HCT116 (cell line): ENCODE results near the gene IRF9. TPM values are rescaled to one million over a fixed set of nuclear protein-coding genes. Genes with fewer than 3 reads are reported as not detected.

Experiments used
- ATAC-seq: fragments of 200-7000 bp; cut with Tn5 transposase; 2 replicates; pipeline ENCODE4 v1.9.1; 2020; ENCODE audit warnings: mild to moderate bottlenecking, moderate library complexity
- BruUV-seq: library from RNA; stranded (reverse); fragments of 400-500 nt; replicated peaks from 2 replicates; lab custom pipeline; 2021; lab: Mats Ljungman, UMichigan
- CTCF ChIA-PET: fragments of 300-600 bp; sonication (Branson Sonifier 250); formaldehyde crosslinking; loops from one replicate; lab custom pipeline; 2021; ENCODE audit warnings: antibody characterized with exemption; lab: Charles Lee
- POLR2A ChIA-PET: fragments of 300-600, 350-600 bp; sonication (Branson Sonifier 250); formaldehyde crosslinking; loops from one replicate; lab custom pipeline; 2021; ENCODE audit warnings: antibody characterized with exemption; lab: Charles Lee
- RAD21 ChIA-PET, 2 experiments: fragments of 300-600 bp; sonication (Branson Sonifier 250); formaldehyde crosslinking; loops; one replicate each; lab custom pipeline; 2023; ENCODE audit warnings: low total read pairs in 2 of 2; ENCODE audit not compliant: uncharacterized antibody in 2 of 2, unreplicated experiment in 2 of 2, low non-redundant PET in 1 of 2; lab: Charles Lee
- DNase-seq: peaks from one replicate; pipeline ENCODE4 v3.0.0-alpha.2; 2010; ENCODE audit warnings: low read depth, low spot score
- H2AFZ ChIP-seq: fragments of 200-600 bp; shearing (Covaris generic), sonication (generic); 2 replicates; pipeline ENCODE4 v1.6.1; 2017; ENCODE audit warnings: low read depth, mixed run types, mixed read lengths, antibody characterized with exemption, low read length; ENCODE audit not compliant: poor library complexity, severe bottlenecking
- H3K27ac ChIP-seq: 2 replicates; pipeline ENCODE4 v1.5.1; 2012; ENCODE audit warnings: low read depth, low read length
- H3K27me3 ChIP-seq: fragments of 200-600 bp; sonication (generic); 2 replicates; pipeline ENCODE4 v1.6.1; 2016; ENCODE audit warnings: mixed run types, low read length, mixed read lengths; ENCODE audit not compliant: insufficient read depth
- H3K36me3 ChIP-seq, 2 experiments: fragments of 200-500 bp in 1 of 2; fragments of 200-600 bp in 1 of 2; sonication (Bioruptor generic) in 1 of 2; sonication (generic) in 1 of 2; 2 replicates each; pipeline versions ENCODE4 v1.5.1 to v1.6.1; 2014 to 2016; ENCODE audit warnings: low read length in 2 of 2, inconsistent platforms in 1 of 2, mixed read lengths in 1 of 2, mixed run types in 1 of 2; ENCODE audit not compliant: insufficient read depth in 2 of 2, control insufficient read depth in 1 of 2
- H3K4me1 ChIP-seq, 2 experiments: fragments of 200-600 bp in 1 of 2; sonication (generic) in 1 of 2; 2 replicates each; pipeline versions ENCODE4 v1.5.1 to v1.6.1; 2012 to 2017; ENCODE audit warnings: low read length in 2 of 2, inconsistent platforms in 1 of 2, mild to moderate bottlenecking in 1 of 2, mixed read lengths in 1 of 2, mixed run types in 1 of 2, moderate library complexity in 1 of 2; ENCODE audit not compliant: insufficient read depth in 2 of 2, control insufficient read depth in 1 of 2
- H3K4me2 ChIP-seq: fragments of 200-600 bp; sonication (generic); 2 replicates; pipeline ENCODE4 v1.6.1; 2017; ENCODE audit warnings: mixed run types, low read length, mixed read lengths
- H3K4me3 ChIP-seq, 2 experiments: fragments of 200-600 bp in 1 of 2; sonication (generic) in 1 of 2; replicated peaks in 1 of 2; 2 replicates each; pipeline ENCODE4 v1.5.1; 2011 to 2016; ENCODE audit warnings: low read length in 2 of 2, control low read depth in 1 of 2, low read depth in 1 of 2, mild to moderate bottlenecking in 1 of 2, mixed read lengths in 1 of 2, mixed run types in 1 of 2
- H3K79me2 ChIP-seq: fragments of 200-600 bp; sonication (generic); 2 replicates; pipeline ENCODE4 v1.6.1; 2017; ENCODE audit warnings: mild to moderate bottlenecking, mixed run types, low read length, moderate library complexity, mixed read lengths; ENCODE audit not compliant: insufficient read depth
- H3K9ac ChIP-seq: fragments of 200-600 bp; sonication (generic); 2 replicates; pipeline ENCODE4 v1.6.1; 2016; ENCODE audit warnings: low read length, mixed read lengths
- H3K9me2 ChIP-seq: fragments of 200-600 bp; sonication (generic), shearing (Covaris generic); 2 replicates; pipeline ENCODE4 v1.6.1; 2017; ENCODE audit warnings: mixed run types, mild to moderate bottlenecking, moderate library complexity; ENCODE audit not compliant: insufficient read depth
- H3K9me3 ChIP-seq, 2 experiments: fragments of 200-500 bp in 1 of 2; fragments of 200-600 bp in 1 of 2; sonication (Bioruptor generic) in 1 of 2; sonication (generic) in 1 of 2; 2 replicates each; pipeline ENCODE4 v1.6.1; 2014 to 2017; ENCODE audit warnings: low read length in 2 of 2, mixed read lengths in 2 of 2, inconsistent platforms in 1 of 2, low read depth in 1 of 2, mild to moderate bottlenecking in 1 of 2, mixed run types in 1 of 2, moderate library complexity in 1 of 2; ENCODE audit not compliant: control insufficient read depth in 1 of 2, insufficient read depth in 1 of 2
- H4K20me1 ChIP-seq: fragments of 200-600 bp; sonication (generic), shearing (Covaris generic); 2 replicates; pipeline ENCODE4 v1.6.1; 2017; ENCODE audit warnings: mixed run types, mild to moderate bottlenecking, moderate library complexity; ENCODE audit not compliant: insufficient read depth
- CBX3 ChIP-seq: IDR thresholded peaks from 2 replicates; pipeline ENCODE4 v1.6.1; 2012; ENCODE audit warnings: low read depth
- CEBPB ChIP-seq: IDR thresholded peaks from 2 replicates; pipeline ENCODE4 v1.6.1; 2012; ENCODE audit warnings: low read depth
- ELF1 ChIP-seq: IDR thresholded peaks from 2 replicates; pipeline ENCODE4 v1.6.1; 2012; ENCODE audit warnings: low read depth, borderline replicate concordance
- EZH2 ChIP-seq: fragments of 200-600 bp; sonication (generic); IDR thresholded peaks from 2 replicates; pipeline ENCODE4 v1.6.1; 2017; ENCODE audit warnings: antibody characterized with exemption, mixed run types
- EZH2phosphoT487 ChIP-seq: fragments of 200-600 bp; IDR thresholded peaks from 2 replicates; pipeline ENCODE4 v1.6.1; 2018; ENCODE audit warnings: antibody characterized with exemption, borderline replicate concordance
- FOSL1 ChIP-seq: IDR thresholded peaks from 2 replicates; pipeline ENCODE4 v1.6.1; 2012; ENCODE audit warnings: low read depth
- JUND ChIP-seq: IDR thresholded peaks from 2 replicates; pipeline ENCODE4 v1.6.1; 2012
- POLR2A ChIP-seq: IDR thresholded peaks from 2 replicates; pipeline ENCODE4 v1.7.0; 2011; ENCODE audit warnings: borderline replicate concordance; ENCODE audit not compliant: insufficient read depth, insufficient read length; ENCODE audit errors: extremely low read depth
- POLR2AphosphoS5 ChIP-seq: IDR thresholded peaks from 2 replicates; pipeline ENCODE4 v1.6.1; 2011; ENCODE audit warnings: mild to moderate bottlenecking, low read depth, low read length, moderate library complexity
- RAD21 ChIP-seq: IDR thresholded peaks from 2 replicates; pipeline ENCODE4 v1.6.1; 2012; ENCODE audit warnings: low read depth, mild to moderate bottlenecking
- SIN3A ChIP-seq: IDR thresholded peaks from 2 replicates; pipeline ENCODE4 v1.6.1; 2012; ENCODE audit warnings: low read depth
- SP1 ChIP-seq: IDR thresholded peaks from 2 replicates; pipeline ENCODE4 v1.6.1; 2012; ENCODE audit warnings: low read depth
- SRF ChIP-seq: IDR thresholded peaks from 2 replicates; pipeline ENCODE4 v1.6.1; 2012; ENCODE audit warnings: low read depth
- YY1 ChIP-seq: IDR thresholded peaks from 2 replicates; pipeline ENCODE4 v1.6.1; 2011; ENCODE audit warnings: low read length, low read depth, moderate library complexity, mild to moderate bottlenecking; ENCODE audit not compliant: insufficient replicate concordance; ENCODE audit errors: extremely low read depth
- ZFX ChIP-seq: fragments of 450-650 bp; IDR thresholded peaks from 2 replicates; pipeline ENCODE4 v1.6.1; 2017
- ZNF274 ChIP-seq: fragments of 200-500 bp; sonication (Bioruptor generic); IDR thresholded peaks from 2 replicates; pipeline ENCODE4 v1.6.1; 2014; ENCODE audit warnings: mild to moderate bottlenecking, low read depth, low read length, inconsistent platforms
- intact Hi-C: fragments of 100-400 bp; cut with micrococcal nuclease; formaldehyde crosslinking; loops from 2 replicates; pipeline ENCODE4 v1.10.0; 2022
- total RNA-seq: library from RNA; stranded (reverse); gene quantifications from one replicate; pipeline ENCODE4 v1.2.1, GENCODE V29; 2021; ENCODE audit not compliant: unreplicated experiment
- TF ChIP-seq, protein P1 (sequence below): IDR thresholded peaks from 2 replicates; pipeline ENCODE4 v1.6.1; 2012
- TF ChIP-seq, protein P2 (sequence below): IDR thresholded peaks from 2 replicates; pipeline ENCODE4 v1.6.1; 2012
- TF ChIP-seq, protein P3 (sequence below): IDR thresholded peaks from 2 replicates; pipeline ENCODE4 v1.6.1; 2012; ENCODE audit warnings: low read depth
- TF ChIP-seq, protein P4 (sequence below): IDR thresholded peaks from 2 replicates; pipeline ENCODE4 v1.6.1; 2011; ENCODE audit warnings: mild to moderate bottlenecking, low read length, moderate library complexity; ENCODE audit not compliant: insufficient replicate concordance; ENCODE audit errors: extremely low read depth

Gene IRF9
- total RNA-seq, 1 experiment from 2014 or later: 21.7 TPM

DNA sequence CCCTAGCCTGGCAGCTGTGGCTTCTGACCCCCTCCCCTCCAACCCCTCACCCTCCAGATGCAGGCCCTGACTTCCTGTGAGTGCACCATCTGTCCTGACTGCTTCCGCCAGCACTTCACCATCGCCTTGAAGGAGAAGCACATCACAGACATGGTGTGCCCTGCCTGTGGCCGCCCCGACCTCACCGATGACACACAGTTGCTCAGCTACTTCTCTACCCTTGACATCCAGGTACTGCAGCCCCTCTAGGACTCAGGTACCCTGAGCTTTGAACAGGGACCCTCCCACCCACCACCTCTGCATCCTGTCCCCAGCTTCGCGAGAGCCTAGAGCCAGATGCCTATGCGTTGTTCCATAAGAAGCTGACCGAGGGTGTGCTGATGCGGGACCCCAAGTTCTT lies 6.0 kb upstream of the IRF9 start (continued):
- TF ChIP-seq, protein P1, sequence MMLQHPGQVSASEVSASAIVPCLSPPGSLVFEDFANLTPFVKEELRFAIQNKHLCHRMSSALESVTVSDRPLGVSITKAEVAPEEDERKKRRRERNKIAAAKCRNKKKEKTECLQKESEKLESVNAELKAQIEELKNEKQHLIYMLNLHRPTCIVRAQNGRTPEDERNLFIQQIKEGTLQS: no peak
- no peak for TF ChIP-seq ELF1

DNA sequence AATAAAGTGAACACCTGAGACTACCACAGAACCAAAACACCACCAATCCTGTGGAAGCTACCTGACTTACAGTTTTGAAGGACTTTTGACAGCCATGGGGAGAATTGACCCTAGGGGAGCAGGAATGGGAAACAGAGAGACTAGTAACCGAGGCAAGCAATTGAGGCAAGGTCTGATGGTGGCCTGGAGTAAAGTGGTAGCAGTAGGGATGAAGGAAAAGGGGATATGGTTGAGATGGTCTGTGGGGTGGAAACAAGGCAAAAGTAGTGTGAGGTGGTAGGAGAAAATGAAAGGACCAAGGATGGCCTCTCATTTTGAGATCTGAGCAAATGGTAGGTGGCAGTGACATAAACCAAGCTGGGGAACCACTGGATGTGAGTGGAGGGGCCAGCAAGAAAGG lies 4.2 kb upstream of the IRF9 start:
- POLR2A ChIA-PET: interaction anchor here (1.2 kb wide), 1 partner anchor 10 kb away, joined by 4 read pairs; no protein-coding TSS in a partner anchor
- intact Hi-C loops: no loop called here
- H3K36me3 ChIP-seq: peaks cover 29 to 46% of the 10 kb centered on the region in 2 experiments
- TF ChIP-seq YY1 (no peak), ZNF274 (no peak), POLR2A (no peak), EZH2 (no peak), CEBPB (no peak), JUND (no peak), EZH2phosphoT487 (no peak), SP1 (no peak), SRF (no peak), POLR2AphosphoS5 (no peak), FOSL1 (no peak), CBX3 (no peak), ELF1 (no peak), ZFX (no peak), SIN3A (no peak), RAD21 (no peak)
- TF ChIP-seq, protein P2, sequence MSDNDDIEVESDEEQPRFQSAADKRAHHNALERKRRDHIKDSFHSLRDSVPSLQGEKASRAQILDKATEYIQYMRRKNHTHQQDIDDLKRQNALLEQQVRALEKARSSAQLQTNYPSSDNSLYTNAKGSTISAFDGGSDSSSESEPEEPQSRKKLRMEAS: no peak
- TF ChIP-seq, protein P1: no peak
- TF ChIP-seq, protein P3, sequence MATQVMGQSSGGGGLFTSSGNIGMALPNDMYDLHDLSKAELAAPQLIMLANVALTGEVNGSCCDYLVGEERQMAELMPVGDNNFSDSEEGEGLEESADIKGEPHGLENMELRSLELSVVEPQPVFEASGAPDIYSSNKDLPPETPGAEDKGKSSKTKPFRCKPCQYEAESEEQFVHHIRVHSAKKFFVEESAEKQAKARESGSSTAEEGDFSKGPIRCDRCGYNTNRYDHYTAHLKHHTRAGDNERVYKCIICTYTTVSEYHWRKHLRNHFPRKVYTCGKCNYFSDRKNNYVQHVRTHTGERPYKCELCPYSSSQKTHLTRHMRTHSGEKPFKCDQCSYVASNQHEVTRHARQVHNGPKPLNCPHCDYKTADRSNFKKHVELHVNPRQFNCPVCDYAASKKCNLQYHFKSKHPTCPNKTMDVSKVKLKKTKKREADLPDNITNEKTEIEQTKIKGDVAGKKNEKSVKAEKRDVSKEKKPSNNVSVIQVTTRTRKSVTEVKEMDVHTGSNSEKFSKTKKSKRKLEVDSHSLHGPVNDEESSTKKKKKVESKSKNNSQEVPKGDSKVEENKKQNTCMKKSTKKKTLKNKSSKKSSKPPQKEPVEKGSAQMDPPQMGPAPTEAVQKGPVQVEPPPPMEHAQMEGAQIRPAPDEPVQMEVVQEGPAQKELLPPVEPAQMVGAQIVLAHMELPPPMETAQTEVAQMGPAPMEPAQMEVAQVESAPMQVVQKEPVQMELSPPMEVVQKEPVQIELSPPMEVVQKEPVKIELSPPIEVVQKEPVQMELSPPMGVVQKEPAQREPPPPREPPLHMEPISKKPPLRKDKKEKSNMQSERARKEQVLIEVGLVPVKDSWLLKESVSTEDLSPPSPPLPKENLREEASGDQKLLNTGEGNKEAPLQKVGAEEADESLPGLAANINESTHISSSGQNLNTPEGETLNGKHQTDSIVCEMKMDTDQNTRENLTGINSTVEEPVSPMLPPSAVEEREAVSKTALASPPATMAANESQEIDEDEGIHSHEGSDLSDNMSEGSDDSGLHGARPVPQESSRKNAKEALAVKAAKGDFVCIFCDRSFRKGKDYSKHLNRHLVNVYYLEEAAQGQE: no peak
- TF ChIP-seq, protein P4, sequence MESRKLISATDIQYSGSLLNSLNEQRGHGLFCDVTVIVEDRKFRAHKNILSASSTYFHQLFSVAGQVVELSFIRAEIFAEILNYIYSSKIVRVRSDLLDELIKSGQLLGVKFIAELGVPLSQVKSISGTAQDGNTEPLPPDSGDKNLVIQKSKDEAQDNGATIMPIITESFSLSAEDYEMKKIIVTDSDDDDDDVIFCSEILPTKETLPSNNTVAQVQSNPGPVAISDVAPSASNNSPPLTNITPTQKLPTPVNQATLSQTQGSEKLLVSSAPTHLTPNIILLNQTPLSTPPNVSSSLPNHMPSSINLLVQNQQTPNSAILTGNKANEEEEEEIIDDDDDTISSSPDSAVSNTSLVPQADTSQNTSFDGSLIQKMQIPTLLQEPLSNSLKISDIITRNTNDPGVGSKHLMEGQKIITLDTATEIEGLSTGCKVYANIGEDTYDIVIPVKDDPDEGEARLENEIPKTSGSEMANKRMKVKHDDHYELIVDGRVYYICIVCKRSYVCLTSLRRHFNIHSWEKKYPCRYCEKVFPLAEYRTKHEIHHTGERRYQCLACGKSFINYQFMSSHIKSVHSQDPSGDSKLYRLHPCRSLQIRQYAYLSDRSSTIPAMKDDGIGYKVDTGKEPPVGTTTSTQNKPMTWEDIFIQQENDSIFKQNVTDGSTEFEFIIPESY: no peak
- TF ChIP-seq, all 23 proteins: peak for 0
- no peak for ATAC-seq
- ChIA-PET RAD21 (no interaction called here), CTCF (no interaction called here)
- no peaks in the 10 kb centered on the region for H4K20me1 ChIP-seq
- peaks cover 2% of the 10 kb centered on the region; the same call in 1 of the 2 replicates for H3K79me2 ChIP-seq
- no peak overlapping the region for H3K4me2 ChIP-seq
- H3K27ac ChIP-seq: no peak overlapping the region
- no peak for DNase-seq
- no peak overlapping the region for H3K9ac ChIP-seq
- BruUV-seq: no TSS peak
- H3K9me2 ChIP-seq: no peaks in the 10 kb centered on the region
- no peaks in the 10 kb centered on the region for H3K27me3 ChIP-seq
- no peak overlapping the region for H2AFZ ChIP-seq
- H3K4me3 ChIP-seq: no peak overlapping the region
- H3K4me1 ChIP-seq: peaks cover 10 to 18% of the 10 kb centered on the region in 2 experiments
- no peaks in the 10 kb centered on the region for H3K9me3 ChIP-seq
